NCI-H526 (cell line): ENCODE data around the gene HDC.

ENCODE experiments used
- DNase-seq, 2 experiments: peaks; one replicate each; lab custom pipeline; 2025; lab: John Stamatoyannopoulos, UW

HDC gene

GRCh38 chr15:50265620-50266019 is at the start of gene HDC:
Gene HDC, minus strand, starts transcription at chr15:50265726. Its CDS starts 103 bp downstream, at chr15:50265623.
- DNase-seq, result no peak

- DNase-seq, result no peak
Measured at GRCh38 chr15:50312636-50313035, 47.1 kb upstream of the HDC start.

GRCh38 chr15:50307799-50308198 is 42.3 kb upstream of the HDC start:
- no peak for DNase-seq

GRCh38 chr15:50304836-50305235 is 39.3 kb upstream of the HDC start:
- DNase-seq, result no peak

- DNase-seq, result no peak
Measured at GRCh38 chr15:50302581-50302980, 37.1 kb upstream of the HDC start.

- no peak for DNase-seq
Measured at GRCh38 chr15:50298340-50298739, 32.8 kb upstream of the HDC start.

- DNase-seq, result no peak
Measured at GRCh38 chr15:50295966-50296365, 30.4 kb upstream of the HDC start.

- DNase-seq, result no peak
Measured at GRCh38 chr15:50289749-50290148, 24.2 kb upstream of the HDC start.

- no peak for DNase-seq
Measured at GRCh38 chr15:50287324-50288116, 22.0 kb upstream of the HDC start.

- DNase-seq, result no peak
Measured at GRCh38 chr15:50281427-50281826, 15.9 kb upstream of the HDC start.

- no peak for DNase-seq
Measured at GRCh38 chr15:50280271-50280670, 14.7 kb upstream of the HDC start.

- no peak for DNase-seq
Measured at GRCh38 chr15:50278496-50278895, 13.0 kb upstream of the HDC start.

GRCh38 chr15:50277370-50277769 is 11.8 kb upstream of the HDC start:
- DNase-seq, result no peak

GRCh38 chr15:50275908-50276307 is 10.4 kb upstream of the HDC start:
- DNase-seq, result no peak

- DNase-seq, result no peak
Measured at GRCh38 chr15:50275091-50275490, 9.6 kb upstream of the HDC start.

GRCh38 chr15:50267577-50267976 is 2.1 kb upstream of the HDC start:
- DNase-seq, result no peak

- no peak for DNase-seq
Measured at GRCh38 chr15:50262533-50262932, 3.0 kb downstream of the HDC start.

GRCh38 chr15:50261981-50262380 is 3.5 kb downstream of the HDC start:
- no peak for DNase-seq

- DNase-seq, result no peak
Measured at GRCh38 chr15:50260969-50261496, 4.5 kb downstream of the HDC start.

- DNase-seq, result no peak
Measured at GRCh38 chr15:50259276-50259675, 6.2 kb downstream of the HDC start.

- no peak for DNase-seq
Measured at GRCh38 chr15:50257924-50258323, 7.6 kb downstream of the HDC start.

GRCh38 chr15:50257332-50257731 is 8.2 kb downstream of the HDC start:
- no peak for DNase-seq

GRCh38 chr15:50256188-50257041 is 9.1 kb downstream of the HDC start:
- peak in 1 of 2 experiments; percentile 29 for DNase-seq
